HG03432 (cell line): ENCODE results near the gene USP5.
A peak's percentile ranks its signal among the peaks of the same experiment; 100 is the strongest.

Experiments
- ATAC-seq: cut with Tn5 transposase; IDR thresholded peaks from one replicate; pipeline ENCODE4 v1.9.1; 2021; ENCODE audit warnings: mild to moderate bottlenecking, moderate library complexity; ENCODE audit not compliant: unreplicated experiment

USP5 gene

GRCh38 chr12:6914246-6914946 is 62.4 kb downstream of the USP5 start, which contains the start of gene ENO2:
ENO2 (plus strand) TSS chr12:6914580; CDS start chr12:6915833, 1,253 bp downstream.
- ATAC-seq, result peak; percentile 82

GRCh38 chr12:6914947-6915788 is 63.2 kb downstream of the USP5 start:
- ATAC-seq, result no peak

DNA sequence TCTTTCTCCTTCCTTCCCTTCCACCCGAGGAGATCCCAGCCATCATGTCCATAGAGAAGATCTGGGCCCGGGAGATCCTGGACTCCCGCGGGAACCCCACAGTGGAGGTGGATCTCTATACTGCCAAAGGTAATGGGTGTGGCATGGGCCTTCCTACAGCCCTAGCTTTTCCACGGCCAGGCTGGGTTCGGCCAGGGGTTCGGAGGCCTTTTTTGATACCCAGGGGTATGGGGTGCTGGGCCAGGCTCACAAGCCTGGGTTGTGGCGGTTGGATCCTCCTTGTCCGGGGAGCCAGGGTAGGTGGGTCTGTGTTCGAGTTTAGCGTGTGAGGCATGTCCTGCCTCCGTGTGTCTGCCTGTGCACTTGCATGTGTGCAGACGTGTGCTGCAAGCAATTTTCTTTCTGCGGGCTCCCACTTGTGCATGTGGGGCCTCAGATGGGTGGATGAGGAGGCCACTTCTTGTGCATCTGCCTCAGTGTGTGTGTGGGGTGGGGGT is 63.9 kb downstream of the USP5 start:
- ATAC-seq, result no peak
